RWPE1 (cell line): ENCODE measurements around the gene PDE11A.
"Not testable (repeated sequence)": the region's sequence is repeated elsewhere in the genome, so short reads cannot be mapped to it uniquely, and the experiment has no call there.

ENCODE experiments used
- CTCF ChIA-PET: fragments of 350-600 bp; sonication (Branson Sonifier 250); formaldehyde crosslinking; extraction: SDS; loops from one replicate; lab custom pipeline; 2021; lab: Yijun Ruan, JAX
- POLR2A ChIA-PET: fragments of 400-600 bp; formaldehyde crosslinking; extraction: SDS; loops from one replicate; lab custom pipeline; 2020; ENCODE audit warnings: antibody characterized with exemption; ENCODE audit not compliant: low non-redundant PET; lab: Yijun Ruan, JAX
- DNase-seq: peaks from one replicate; pipeline ENCODE4 v3.0.0; 2012; ENCODE audit warnings: low spot score
- H3K27ac ChIP-seq: fragments of 450-650 bp; 2 replicates; pipeline ENCODE4 v1.5.1; 2017
- TF ChIP-seq, protein P1 (sequence below): fragments of 450-650 bp; conservative IDR thresholded peaks from 2 replicates; pipeline ENCODE4 v1.5.1; 2017; ENCODE audit warnings: low read depth, mild to moderate bottlenecking

Gene PDE11A

DNA sequence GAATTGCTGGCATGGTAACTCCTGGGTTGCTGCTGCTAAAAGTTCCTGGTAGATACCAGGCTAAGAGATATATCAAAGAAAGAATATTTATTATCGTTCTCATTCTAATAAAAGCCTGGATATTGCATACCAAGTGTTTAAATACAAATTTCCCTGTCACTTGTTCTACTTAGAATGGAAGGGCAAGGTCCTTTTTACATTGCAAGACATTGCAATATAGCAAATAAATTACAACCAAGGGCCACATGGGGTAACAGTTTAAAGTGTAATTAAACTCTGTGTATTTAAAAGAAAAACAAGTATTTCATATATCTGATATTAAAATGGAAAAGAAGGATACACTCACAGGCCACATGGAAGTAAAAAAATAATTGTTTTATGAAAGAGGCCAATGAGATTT, 16.2 kb downstream of the PDE11A start:
- H3K27ac ChIP-seq, result no peak overlapping the region
- DNase-seq, result no peak
- ChIA-PET CTCF (no interaction called here), POLR2A (no interaction called here)
- TF ChIP-seq, protein P1, sequence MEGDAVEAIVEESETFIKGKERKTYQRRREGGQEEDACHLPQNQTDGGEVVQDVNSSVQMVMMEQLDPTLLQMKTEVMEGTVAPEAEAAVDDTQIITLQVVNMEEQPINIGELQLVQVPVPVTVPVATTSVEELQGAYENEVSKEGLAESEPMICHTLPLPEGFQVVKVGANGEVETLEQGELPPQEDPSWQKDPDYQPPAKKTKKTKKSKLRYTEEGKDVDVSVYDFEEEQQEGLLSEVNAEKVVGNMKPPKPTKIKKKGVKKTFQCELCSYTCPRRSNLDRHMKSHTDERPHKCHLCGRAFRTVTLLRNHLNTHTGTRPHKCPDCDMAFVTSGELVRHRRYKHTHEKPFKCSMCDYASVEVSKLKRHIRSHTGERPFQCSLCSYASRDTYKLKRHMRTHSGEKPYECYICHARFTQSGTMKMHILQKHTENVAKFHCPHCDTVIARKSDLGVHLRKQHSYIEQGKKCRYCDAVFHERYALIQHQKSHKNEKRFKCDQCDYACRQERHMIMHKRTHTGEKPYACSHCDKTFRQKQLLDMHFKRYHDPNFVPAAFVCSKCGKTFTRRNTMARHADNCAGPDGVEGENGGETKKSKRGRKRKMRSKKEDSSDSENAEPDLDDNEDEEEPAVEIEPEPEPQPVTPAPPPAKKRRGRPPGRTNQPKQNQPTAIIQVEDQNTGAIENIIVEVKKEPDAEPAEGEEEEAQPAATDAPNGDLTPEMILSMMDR, result no peak

DNA sequence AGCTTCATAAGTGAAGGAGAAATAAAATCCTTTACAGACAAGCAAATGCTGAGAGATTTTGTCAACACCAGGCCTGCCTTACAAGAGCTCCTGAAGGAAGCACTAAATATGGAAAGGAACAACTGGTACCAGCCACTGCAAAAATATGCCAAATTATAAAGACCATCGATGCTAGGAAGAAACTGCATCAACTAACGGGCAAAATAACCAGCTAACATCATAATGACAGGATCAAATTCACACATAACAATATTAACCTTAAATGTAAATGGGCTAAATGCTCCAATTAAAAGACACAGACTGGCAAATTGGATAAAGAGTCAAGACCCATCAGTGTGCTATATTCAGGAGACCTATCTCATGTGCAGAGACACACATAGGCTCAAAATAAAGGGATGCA, 21.3 kb downstream of the PDE11A start:
- DNase-seq, H3K27ac ChIP-seq, POLR2A ChIA-PET: not testable (repeated sequence)
- CTCF ChIA-PET, result interaction anchor here (0.6 kb wide), 1 partner anchor 279 kb away, joined by 3 read pairs; no protein-coding TSS in a partner anchor

- DNase-seq, result no peak
- H3K27ac ChIP-seq, result no peak overlapping the region
- ChIA-PET CTCF (no interaction called here), POLR2A (no interaction called here)
- TF ChIP-seq, protein P1, result no peak
Measured at GRCh38 chr2:178047391-178047790, 25.2 kb downstream of the PDE11A start.

DNA sequence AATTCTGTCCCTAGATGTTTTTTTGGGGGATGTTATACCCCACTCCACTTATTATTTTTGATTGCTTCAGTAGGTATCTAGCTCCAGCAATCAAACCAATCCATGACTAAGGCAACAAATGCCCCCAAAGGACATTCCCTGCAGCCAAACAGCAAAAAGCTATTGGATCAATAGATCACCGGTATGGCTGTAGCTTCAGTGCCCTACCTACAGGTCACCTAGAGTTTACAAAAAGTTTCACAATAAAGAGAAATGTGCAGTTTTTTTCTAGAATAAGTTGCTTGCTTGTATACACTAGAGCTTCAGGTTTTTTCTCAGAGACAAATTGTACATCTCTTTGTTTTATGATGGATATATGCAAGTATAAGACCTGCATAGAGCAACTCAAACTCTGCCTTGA, 27.7 kb downstream of the PDE11A start:
- DNase-seq, result no peak
- POLR2A ChIA-PET, result no interaction called here
- CTCF ChIA-PET, result no interaction called here
- no peak overlapping the region for H3K27ac ChIP-seq
- TF ChIP-seq, protein P1, result no peak

GRCh38 chr2:178043266-178043665, 29.3 kb downstream of the PDE11A start:
- DNase-seq, result no peak
- ChIA-PET CTCF (no interaction called here), POLR2A (no interaction called here)
- no peak overlapping the region for H3K27ac ChIP-seq
- TF ChIP-seq, protein P1, result no peak

- DNase-seq, H3K27ac ChIP-seq, POLR2A ChIA-PET, CTCF ChIA-PET: not testable (repeated sequence)
Measured at GRCh38 chr2:178033583-178033982, 39.0 kb downstream of the PDE11A start.

- ChIA-PET CTCF (no interaction called here), POLR2A (no interaction called here)
- no peak overlapping the region for H3K27ac ChIP-seq
- TF ChIP-seq, protein P1, result no peak
- DNase-seq, result no peak
Measured at GRCh38 chr2:178029342-178029741, 43.2 kb downstream of the PDE11A start.
